ENCODE results near the gene CLTA.

CLTA gene

DNA sequence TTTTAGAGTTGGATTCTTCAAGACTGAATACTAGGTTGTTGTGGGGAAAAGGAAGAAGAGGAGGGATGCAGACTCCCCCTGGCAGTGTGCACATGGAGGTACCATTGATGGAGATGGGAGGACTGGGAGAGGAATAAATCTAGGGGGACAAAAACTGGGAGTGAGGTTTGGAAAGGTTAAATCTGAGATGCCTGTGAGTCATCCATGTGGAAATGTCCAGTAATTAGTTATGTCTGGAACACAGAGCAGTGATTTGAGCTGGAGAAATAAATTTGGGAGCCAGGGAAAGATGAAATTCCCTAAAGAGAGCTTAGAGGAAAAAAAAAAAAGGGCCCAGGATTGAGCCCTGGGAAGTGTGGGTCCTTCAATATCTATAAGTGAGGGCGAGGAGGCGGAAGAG is 29.5 kb upstream of the CLTA start:
- no peaks in the 10 kb centered on the region for H3K4me1 ChIP-seq (ENCODE audit: low read length)
- H3K27me3 ChIP-seq (ENCODE audit: low read depth, low read length): peaks cover 14% of the 10 kb centered on the region
- no peaks in the 10 kb centered on the region for H3K79me2 ChIP-seq (ENCODE audit: low read length)
- no peaks in the 10 kb centered on the region for H4K20me1 ChIP-seq (ENCODE audit: insufficient read depth, low read length)
- H3K9me3 ChIP-seq (ENCODE audit: insufficient read depth, low read length): no peaks in the 10 kb centered on the region
- H2AFZ ChIP-seq (ENCODE audit: low read depth, low read length): no peak overlapping the region
- H3K9ac ChIP-seq (ENCODE audit: low read length): no peak overlapping the region
- TF ChIP-seq, protein P1, sequence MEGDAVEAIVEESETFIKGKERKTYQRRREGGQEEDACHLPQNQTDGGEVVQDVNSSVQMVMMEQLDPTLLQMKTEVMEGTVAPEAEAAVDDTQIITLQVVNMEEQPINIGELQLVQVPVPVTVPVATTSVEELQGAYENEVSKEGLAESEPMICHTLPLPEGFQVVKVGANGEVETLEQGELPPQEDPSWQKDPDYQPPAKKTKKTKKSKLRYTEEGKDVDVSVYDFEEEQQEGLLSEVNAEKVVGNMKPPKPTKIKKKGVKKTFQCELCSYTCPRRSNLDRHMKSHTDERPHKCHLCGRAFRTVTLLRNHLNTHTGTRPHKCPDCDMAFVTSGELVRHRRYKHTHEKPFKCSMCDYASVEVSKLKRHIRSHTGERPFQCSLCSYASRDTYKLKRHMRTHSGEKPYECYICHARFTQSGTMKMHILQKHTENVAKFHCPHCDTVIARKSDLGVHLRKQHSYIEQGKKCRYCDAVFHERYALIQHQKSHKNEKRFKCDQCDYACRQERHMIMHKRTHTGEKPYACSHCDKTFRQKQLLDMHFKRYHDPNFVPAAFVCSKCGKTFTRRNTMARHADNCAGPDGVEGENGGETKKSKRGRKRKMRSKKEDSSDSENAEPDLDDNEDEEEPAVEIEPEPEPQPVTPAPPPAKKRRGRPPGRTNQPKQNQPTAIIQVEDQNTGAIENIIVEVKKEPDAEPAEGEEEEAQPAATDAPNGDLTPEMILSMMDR (IDR thresholded peaks at IDR 0.05; ENCODE audit: low read depth, low read length): no peak
- TF ChIP-seq EZH2phosphoT487 (IDR thresholded peaks at IDR 0.05; ENCODE audit: low read depth): no peak
- H3K27ac ChIP-seq (ENCODE audit: low read length): no peak overlapping the region
- no peak overlapping the region for H3K4me2 ChIP-seq (ENCODE audit: low read length)
- H3K36me3 ChIP-seq (replicated peaks; ENCODE audit: low read depth, low read length): no peaks in the 10 kb centered on the region
- no peak overlapping the region for H3K4me3 ChIP-seq (ENCODE audit: low read length)

DNA sequence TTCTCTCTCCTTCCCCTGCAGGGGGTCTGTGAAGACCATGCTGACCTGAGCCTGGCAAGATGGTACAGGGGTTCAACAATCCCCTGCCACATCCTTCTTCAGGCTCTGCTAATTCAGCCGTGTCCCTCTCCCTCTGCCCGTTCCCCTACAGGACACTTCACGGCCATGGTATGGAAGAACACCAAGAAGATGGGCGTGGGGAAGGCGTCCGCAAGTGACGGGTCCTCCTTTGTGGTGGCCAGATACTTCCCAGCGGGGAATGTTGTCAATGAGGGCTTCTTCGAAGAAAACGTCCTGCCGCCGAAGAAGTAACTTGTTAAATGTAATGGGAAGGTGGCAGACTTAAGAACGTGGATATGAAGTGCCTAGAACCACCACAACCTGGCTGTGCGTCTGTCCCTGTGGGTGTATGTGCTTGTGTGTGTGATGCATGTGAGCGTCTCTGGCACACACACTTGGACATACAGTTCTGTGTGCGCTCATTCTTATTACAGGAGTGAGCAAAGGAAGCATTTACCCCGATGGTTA is 28.4 kb upstream of the CLTA start:
- H3K4me3 ChIP-seq (ENCODE audit: low read length): no peak overlapping the region
- H3K4me2 ChIP-seq (ENCODE audit: low read length): no peak overlapping the region
- no peaks in the 10 kb centered on the region for H3K4me1 ChIP-seq (ENCODE audit: low read length)
- H3K27ac ChIP-seq (ENCODE audit: low read length): no peak overlapping the region
- H2AFZ ChIP-seq (ENCODE audit: low read depth, low read length): no peak overlapping the region
- TF ChIP-seq, protein P1 (IDR thresholded peaks at IDR 0.05; ENCODE audit: low read depth, low read length): no peak
- no peak for TF ChIP-seq EZH2phosphoT487 (IDR thresholded peaks at IDR 0.05; ENCODE audit: low read depth)
- no peaks in the 10 kb centered on the region for H4K20me1 ChIP-seq (ENCODE audit: insufficient read depth, low read length)
- peaks cover 14% of the 10 kb centered on the region for H3K27me3 ChIP-seq (ENCODE audit: low read depth, low read length)
- H3K36me3 ChIP-seq (replicated peaks; ENCODE audit: low read depth, low read length): no peaks in the 10 kb centered on the region
- H3K9me3 ChIP-seq (ENCODE audit: insufficient read depth, low read length): no peaks in the 10 kb centered on the region
- H3K79me2 ChIP-seq (ENCODE audit: low read length): no peaks in the 10 kb centered on the region
- no peak overlapping the region for H3K9ac ChIP-seq (ENCODE audit: low read length)

DNA sequence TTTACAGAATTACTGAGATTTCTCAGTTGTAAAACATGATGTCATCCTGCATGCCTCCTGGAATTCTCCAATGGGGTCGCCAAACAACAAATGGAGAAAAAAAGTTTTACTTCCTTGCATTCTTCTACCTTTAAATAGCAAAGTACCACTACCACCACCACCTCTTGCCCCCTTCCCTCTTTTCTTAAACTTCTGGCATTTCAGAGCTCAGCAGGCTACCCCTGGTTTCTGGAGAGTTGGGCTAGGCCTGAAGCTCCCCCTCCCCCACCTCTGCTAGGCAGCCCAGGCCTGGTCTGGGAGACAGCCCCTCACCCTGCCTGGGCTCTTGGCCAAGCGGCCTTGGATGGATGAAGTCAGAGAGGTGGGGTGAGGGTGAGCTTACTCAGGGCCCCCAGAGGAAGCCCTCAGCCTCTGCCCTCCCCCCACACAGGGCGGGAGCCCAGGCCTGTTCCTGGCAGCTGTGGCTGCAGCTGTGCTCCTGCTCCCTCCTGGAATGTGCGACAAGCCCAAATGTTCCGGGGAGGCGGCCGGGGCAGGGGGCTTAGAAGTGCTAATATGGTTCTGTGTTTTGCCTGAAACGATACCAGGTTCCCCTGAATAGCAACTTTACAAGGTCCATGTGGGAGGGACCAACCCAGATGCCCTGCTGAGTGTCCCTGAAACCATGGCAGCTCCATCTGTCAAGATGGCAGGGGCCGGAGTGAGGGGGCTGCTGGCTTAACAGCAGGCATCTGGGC is 27.5 kb upstream of the CLTA start:
- no peak overlapping the region for H3K4me3 ChIP-seq (ENCODE audit: low read length)
- TF ChIP-seq, protein P1 (IDR thresholded peaks at IDR 0.05; ENCODE audit: low read depth, low read length): no peak
- no peak for TF ChIP-seq EZH2phosphoT487 (IDR thresholded peaks at IDR 0.05; ENCODE audit: low read depth)
- H3K9me3 ChIP-seq (ENCODE audit: insufficient read depth, low read length): no peaks in the 10 kb centered on the region
- no peaks in the 10 kb centered on the region for H3K36me3 ChIP-seq (replicated peaks; ENCODE audit: low read depth, low read length)
- peaks cover 14% of the 10 kb centered on the region for H3K27me3 ChIP-seq (ENCODE audit: low read depth, low read length)
- H2AFZ ChIP-seq (ENCODE audit: low read depth, low read length): no peak overlapping the region
- no peak overlapping the region for H3K9ac ChIP-seq (ENCODE audit: low read length)
- H3K4me2 ChIP-seq (ENCODE audit: low read length): no peak overlapping the region
- no peaks in the 10 kb centered on the region for H3K4me1 ChIP-seq (ENCODE audit: low read length)
- H3K27ac ChIP-seq (ENCODE audit: low read length): no peak overlapping the region
- no peaks in the 10 kb centered on the region for H3K79me2 ChIP-seq (ENCODE audit: low read length)
- no peaks in the 10 kb centered on the region for H4K20me1 ChIP-seq (ENCODE audit: insufficient read depth, low read length)

DNA sequence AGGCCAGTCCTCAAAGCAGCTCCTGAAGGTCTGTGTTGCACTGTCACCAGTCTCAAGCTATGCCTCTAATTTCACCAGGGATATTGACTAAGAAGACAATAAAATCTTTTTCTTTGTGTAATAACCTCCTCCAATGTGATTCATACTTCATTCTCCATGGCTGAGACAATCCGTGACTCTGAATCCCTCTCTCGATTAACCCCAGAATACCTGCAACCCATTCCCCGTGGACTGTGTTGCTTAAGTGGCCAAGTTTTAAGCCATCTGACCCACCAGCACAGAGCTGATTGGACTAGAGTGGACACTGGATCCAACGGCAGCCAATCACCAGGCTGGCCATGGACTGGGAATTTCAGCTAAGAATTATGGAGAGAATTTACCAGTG is 26.9 kb upstream of the CLTA start:
- Histone ChIP-seq H3K79me2 (ENCODE audit: low read length) (no peaks in the 10 kb centered on the region), H4K20me1 (ENCODE audit: insufficient read depth, low read length) (no peaks in the 10 kb centered on the region), H3K4me2 (ENCODE audit: low read length) (no peak overlapping the region), H3K4me3 (ENCODE audit: low read length) (no peak overlapping the region), H2AFZ (ENCODE audit: low read depth, low read length) (no peak overlapping the region), H3K27me3 (ENCODE audit: low read depth, low read length) (peaks cover 14% of the 10 kb centered on the region), H3K9ac (ENCODE audit: low read length) (no peak overlapping the region), H3K36me3 (replicated peaks; ENCODE audit: low read depth, low read length) (no peaks in the 10 kb centered on the region), H3K4me1 (ENCODE audit: low read length) (no peaks in the 10 kb centered on the region), H3K27ac (ENCODE audit: low read length) (no peak overlapping the region), H3K9me3 (ENCODE audit: insufficient read depth, low read length) (no peaks in the 10 kb centered on the region)
- TF ChIP-seq, protein P1 (IDR thresholded peaks at IDR 0.05; ENCODE audit: low read depth, low read length): no peak
- TF ChIP-seq EZH2phosphoT487 (IDR thresholded peaks at IDR 0.05; ENCODE audit: low read depth): no peak
